ENCODE results near the gene PCGF3.
"Not testable (repeated sequence)": the region's sequence is repeated elsewhere in the genome, so short reads cannot be mapped to it uniquely, and the experiment has no call there.

The PCGF3 gene

DNA sequence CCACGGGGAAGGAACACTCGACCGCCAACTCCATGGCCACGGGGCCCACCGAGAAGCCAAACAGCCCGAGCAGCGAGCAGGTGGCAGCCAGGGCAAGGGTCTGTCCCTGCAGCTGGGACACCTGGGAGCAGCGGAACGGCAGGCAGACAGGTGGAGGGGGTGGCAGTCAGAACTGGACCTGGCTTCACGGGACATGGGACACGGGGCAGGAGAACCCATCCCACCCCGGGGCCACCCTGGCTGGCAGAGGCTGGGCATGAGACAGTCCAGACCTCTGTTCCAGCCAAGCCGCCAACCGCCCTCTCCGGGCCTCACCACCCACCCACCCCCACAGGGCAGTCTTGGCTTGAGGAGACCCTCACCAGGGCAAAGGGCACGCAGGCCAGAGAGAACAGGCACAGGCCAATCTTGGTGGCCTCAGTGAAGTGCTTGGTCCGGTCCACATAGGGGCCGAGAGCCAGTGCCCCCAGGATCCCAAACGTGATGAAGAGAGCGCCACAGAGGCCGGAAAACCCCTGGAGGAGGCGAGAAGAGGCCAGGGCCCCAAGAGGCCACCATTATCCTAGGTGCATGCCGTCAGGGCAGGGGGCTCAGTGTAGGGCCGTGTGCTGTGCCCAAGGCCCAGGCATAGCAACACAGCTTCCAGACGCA, 22.3 kb upstream of the PCGF3 start:
- DNase-seq (ENCODE audit: low read depth), result no peak

- peak; percentile 42 for DNase-seq (ENCODE audit: low read depth)
Measured at GRCh38 chr4:683982-684622, 21.5 kb upstream of the PCGF3 start.

DNA sequence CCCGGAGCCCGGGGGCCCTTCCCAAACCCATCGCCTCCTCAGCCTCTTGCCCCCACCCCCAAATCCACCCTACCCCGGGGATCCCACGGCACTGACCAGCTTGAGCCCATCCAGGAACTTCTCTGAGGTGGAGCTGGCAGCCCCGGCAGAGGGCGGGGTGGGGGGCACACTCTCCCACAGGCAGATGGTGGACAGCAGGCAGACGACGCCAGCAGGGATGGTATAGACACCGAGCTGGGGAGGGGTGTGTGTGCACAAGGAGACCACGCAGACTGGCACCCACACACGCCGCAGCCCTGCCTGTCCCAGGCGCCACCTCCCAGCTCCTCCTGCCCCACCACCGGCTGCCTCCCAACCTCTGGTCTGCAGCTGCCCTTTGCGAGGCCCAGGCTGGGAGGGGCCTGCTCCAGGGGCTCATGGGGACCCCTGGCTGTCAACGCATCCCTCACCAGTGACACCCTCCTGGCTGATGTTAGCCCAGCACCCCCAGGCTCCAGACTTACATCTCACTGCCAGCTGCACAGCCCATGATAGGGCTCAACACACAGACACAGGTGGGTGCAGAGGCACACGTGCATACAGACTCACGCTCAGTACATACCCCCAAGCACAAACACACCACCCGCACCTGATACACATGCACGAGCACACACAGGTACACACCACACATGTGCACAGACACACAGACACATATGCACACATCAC, 20.9 kb upstream of the PCGF3 start:
- no peak for DNase-seq (ENCODE audit: low read depth)

DNA sequence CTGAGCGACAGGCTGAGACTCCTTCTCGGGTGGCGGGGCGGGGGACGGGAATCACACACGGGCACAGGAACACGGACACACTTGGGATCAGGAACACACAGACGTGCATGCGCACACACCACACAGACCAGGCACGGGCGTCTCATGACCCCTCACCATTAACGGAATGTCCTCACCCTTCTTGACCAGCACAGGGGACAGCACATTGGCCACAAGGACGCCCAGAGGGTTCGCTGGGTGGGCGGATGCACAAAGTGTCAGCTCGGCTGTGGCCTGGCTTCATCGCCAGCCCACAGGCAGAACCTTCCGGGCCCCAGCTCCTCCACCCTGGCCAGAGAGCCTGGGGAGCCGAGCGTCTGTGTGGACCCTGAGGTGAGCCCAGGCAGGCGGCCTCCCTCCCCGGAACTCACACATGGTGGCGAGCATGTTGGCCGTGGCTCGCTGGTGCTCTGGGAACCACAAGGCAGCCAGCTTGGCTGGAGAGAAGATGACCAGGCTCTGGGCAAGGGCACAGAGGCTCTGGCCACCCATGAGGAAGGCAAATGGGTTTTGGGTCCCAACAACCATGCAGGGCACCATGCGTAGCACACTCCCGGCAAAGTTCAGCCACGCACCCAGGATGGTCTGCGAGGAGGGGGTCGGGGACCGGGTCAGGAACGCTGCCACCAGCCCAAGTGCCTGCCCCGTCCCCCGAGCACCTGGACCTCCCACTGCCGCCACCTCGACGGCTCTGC, 19.8 kb upstream of the PCGF3 start:
- no peak for DNase-seq (ENCODE audit: low read depth)

DNA sequence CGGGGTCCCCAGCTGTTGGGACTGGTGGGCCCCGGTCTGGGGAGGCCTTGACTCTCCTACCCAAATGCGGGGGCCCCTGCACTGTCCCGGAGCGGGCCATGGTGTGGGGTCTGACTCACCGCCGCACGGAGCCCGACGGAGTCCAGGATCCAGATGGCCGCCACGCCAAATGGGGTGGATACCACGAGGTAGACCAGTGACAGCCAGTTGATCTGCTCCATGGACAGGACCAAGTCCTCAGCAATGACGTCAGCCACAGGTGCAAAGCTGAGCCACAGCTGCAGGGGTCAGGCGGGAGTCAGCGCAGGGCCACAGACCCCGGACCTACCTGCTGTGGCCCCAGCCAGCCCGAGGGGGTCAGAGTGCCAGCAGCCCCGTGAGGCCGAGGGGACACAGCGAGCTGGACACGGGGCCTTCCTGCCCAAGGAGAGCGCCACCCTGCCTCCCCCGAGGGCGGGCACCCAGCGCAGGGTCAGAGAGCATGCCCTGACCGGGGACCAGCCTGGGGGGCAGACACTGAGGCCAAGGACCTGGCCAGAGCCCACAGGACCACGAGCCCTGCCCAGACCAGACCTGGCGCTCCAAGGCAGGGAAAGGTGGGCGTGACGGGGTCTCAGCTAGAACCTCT, 19.1 kb upstream of the PCGF3 start:
- DNase-seq (ENCODE audit: low read depth), result no peak

DNA sequence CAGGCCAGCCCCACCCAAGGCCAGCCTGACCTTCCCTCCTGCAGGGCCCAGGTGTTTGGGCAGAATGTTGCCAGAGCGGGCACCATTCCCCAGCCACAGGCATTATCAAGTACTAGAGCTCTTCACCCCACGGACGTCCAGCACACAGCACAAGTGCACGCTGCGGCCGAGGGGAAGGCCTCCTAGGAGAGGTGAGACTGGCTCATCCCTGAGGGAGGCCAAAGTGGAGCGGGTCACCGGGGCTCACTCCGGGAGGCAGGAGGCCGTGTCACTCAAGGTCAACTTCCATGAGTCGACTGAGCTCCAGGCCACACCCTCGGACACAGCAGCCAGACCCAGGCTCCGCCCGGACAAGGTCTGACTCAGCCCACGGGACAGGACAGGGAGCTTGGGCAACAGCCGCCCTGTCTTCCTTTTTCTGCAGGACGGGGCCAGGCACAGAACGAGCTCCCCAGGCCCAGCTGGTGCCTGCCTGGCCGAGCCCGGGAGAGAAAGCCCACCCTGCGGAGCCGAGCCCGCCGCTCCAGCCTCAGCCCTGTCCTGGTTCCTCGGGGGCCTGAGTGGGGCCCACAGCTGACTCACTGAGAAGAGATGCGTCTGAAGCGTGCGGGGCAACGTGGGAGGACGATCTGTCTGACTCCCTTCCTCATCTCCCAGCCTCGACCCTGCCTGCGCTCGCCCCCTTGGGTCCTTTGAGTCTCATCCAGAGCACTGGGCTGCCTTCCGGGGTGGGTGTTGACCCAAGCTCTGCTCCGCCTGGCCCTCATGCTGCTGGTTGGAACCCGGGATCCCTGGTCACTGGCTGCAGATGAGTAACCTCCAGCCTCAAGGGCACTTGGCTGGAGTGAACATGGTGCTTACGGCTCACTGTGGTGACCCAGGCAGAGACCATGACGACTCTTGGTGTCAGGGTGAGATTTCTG, 18.3 kb upstream of the PCGF3 start:
- peak; percentile 84 for DNase-seq (ENCODE audit: low read depth)

DNA sequence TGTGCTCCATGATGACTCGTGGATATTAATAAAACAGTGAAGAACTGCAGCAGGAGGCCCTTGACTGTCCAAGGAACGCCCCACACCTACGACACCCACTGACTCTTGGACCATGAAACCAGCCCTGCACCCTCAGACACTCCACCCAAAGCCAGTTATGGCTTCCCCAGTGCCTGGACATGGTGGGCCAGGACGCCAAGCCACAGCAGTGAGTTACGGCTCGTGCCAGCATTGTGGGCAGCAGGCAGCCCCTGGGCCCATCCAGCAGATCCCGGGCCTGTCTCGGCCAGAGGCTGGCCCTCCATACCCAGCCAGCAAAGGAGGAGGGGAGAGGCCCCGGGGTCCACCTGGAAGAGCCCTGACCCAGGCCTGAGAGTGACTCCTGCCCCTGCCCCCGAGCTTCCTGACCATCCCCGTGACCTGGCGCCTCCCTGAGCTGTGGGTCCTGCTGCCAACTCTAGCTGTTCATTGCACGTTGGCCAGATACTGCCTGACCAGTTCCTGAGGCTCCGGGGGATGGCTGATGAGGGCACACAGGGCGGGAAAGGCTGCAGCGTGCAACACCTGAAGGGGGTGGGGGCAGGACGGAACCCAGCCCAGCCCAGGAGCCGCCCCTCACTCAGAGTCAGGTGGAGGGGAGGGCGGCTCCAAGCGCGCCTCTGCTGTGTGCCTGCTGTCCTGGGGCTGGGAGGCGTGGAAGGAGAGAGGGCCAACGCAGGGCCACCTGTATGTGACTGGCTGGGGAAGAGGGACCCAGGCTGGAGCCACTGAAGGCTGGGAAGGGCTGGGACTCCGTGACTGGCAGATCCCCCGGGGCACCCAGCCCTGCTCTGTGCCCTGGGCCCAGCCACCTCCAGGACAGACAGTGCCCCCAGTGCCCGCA, 17.4 kb upstream of the PCGF3 start:
- no peak for DNase-seq (ENCODE audit: low read depth)

DNA sequence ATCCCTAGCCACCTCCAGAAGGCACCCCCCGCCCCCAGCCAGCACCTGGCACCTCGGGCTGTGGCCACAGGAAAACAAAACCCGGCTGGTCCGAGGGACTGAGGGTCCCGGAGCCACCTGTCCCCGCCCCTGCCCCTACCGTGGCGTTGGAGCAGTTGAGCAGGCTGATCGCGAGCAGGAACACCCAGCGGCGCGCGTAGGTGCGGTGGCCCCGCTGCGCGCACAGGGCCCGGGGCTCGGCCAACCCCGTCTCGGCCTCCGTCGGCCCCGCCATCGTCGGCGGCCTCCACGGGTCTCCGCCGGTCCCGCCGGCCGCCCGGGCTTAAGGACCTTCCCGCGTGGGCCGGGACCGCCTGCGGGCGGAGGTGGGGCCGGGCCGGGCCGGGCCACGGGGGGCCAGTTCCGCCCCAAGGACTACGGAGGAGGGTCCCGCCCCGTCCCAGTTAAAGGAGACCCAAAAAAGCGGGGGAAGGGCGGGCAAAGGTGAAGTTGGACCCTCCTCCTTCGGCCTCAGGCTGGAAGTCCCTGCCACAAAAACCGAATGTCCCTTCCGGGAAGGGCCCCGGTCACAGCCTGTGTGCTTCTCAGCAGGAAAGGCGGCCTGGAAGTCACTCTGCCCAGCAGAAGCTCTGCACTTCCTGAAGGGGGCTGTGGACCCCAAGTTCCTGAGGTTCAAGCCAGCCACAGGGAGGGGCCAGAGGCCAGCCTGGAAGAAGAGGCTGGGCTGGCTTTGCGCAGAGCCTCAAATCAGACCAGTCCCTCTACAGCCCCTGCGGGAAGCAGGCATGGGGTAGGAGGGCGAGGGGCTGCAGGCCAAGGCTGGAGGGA, 16.6 kb upstream of the PCGF3 start, which contains the start of gene SLC49A3:
Gene SLC49A3 (minus strand): TSS at position 298 of the 828 bp plus-strand sequence. CDS start 24 bp downstream, at position 274.
- no peak for DNase-seq (ENCODE audit: low read depth)

- DNase-seq (ENCODE audit: low read depth), result no peak
Measured at GRCh38 chr4:689723-690122, 15.9 kb upstream of the PCGF3 start.

DNA sequence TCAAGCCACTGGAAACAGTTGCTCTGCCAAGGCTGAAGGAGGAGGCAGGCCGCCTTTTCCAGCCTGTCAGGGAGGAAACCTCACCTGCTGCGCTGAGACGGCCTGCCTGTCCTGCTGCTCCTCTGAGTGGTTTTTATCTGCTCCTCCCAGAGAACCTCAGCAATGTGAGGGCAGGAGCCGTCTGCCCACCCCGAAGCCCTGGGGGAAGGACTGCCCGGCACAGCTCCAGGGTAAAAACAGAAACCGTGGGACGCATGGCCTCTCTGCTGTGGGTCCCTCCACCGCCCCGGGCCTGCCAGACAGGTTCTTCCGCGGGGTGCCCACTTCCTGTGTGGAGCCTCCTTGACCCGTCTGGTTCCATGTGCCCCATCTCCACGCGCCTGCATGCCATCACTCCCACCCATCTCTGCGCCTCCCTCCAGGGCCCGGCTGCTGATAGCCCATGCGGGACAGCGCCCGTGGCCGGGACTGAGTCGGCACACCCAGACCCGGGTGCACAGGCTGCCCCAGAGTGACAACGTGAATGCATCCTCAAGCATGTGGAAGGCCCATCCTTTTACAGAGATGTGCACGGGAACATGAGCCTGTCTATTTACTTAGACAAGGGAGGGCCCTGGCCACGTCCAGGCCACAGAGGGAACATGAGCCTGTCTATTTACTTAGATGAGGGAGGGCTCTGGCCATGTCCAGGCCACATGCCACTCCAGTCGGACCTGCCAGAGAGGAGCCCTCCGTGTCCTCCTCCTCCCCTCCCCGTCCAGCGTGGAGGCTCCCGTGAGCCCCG, 12.7 kb upstream of the PCGF3 start:
- no peak for DNase-seq (ENCODE audit: low read depth)

DNA sequence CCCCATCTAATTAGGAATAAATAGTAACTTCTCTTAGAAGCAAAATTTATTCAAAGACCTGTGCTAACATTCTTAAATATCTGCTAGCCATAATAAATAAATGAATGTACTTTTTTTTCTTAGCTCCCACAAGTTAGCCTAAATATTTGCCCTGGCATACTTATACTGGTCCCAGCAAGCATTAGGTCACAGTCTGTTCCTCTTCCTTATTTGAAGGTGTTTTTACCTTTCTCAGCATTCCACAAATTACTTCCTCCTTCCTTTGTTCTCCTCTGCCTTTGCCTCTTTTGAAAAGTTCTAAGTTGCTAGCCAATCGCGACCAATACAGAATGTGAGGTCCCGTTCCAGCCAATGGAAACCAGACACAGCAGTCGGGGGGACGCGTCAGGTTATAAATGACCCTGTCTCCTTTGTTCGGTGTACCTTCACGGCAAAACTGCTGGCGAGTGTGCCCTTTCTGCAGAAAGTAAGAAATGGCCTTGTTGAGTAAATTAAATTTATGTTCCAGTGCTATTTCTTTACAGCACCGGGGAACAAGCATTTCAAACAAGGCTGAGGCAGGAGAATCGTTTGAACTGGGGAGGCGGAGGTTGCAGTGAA, 11.2 kb upstream of the PCGF3 start:
- not testable (repeated sequence) for DNase-seq (ENCODE audit: low read depth)

GRCh38 chr4:699816-700580, 5.6 kb upstream of the PCGF3 start:
- DNase-seq (ENCODE audit: low read depth), result no peak

DNA sequence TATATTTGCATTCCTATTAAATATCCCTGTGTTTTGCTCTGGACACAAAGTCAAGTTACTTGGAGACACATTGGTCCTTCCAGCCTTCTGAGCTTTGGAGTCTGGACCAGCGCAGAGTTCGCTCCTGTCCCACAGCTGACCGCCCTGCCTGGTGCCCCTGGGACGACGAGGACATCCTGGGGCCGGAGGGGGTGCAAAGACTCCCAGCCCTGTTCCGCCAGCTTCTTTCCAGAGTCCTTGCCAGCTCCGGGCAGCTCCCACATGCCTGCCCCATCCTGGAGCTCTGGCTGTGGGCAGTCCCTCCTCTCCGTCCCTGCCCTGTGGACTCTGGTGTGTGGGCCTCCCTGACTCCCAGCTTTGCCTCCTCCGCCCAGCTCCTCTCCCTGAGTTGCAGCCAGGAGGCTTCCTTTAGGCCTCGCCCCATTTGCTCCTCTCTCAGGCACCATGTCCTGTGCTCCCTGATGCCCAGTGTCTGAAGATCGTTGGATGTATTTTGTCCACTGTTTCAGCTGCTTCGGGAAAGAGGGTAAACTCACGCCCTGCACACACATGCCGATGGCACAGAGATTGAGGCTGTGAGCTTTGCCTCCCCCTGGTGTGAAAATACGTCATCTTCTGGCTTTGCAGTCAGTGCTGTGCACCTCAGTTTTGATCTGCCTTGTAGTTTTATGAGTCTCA, 4.9 kb upstream of the PCGF3 start:
- no peak for DNase-seq (ENCODE audit: low read depth)

- no peak for DNase-seq (ENCODE audit: low read depth)
Measured at GRCh38 chr4:702618-703048, 3.0 kb upstream of the PCGF3 start.

- no peak for DNase-seq (ENCODE audit: low read depth)
Measured at GRCh38 chr4:703336-704197, 2.1 kb upstream of the PCGF3 start.

All from GM04504 (cell line).